ENCODE data around the gene TCTN3.
A peak's percentile ranks its signal among the peaks of the same experiment; 100 is the strongest.
"Not testable (repeated sequence)": the region's sequence is repeated elsewhere in the genome, so short reads cannot be mapped to it uniquely, and the experiment has no call there.

The TCTN3 gene

DNA sequence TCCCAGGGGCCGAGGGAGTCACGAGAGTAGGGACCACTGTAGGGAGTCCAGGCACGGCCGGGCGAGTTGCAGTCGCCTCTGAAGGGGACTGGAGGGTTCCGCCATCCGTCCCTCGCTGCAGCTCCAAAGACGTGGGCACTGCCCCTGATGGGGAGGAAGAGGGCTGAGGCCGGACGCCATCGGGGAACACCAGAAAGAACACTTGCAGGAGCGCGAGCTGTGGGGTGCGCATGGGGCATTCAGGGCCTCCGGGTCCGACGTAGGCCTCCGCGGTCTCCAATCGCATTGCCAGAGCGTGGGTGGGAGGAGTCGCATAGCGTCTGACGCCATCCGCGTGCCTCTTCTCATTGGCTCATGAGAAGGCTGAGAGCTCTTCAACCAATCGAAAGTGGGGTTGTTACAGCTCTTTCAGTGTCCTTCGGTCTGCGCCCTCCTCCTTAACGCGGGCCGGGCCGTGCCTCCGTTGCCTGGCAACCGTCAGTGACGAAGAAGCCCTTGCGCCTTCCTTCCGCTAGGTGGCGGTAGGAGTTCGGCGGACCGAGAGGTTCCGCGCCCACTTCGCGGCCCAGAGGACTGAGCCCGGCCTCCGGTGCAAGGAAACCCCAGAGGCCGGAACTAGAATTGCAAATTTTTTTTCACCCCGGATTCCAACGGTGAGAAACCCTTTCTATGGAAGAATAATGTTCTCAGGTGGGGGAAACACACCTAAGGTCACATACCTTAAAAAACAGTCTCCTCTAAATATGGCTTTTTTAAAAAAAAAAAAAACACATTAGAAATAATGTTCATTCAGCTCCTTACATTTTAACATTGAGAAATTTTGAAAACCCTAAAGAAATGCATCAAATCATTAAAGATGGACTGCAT is at the start of gene TCTN3:
Gene TCTN3 (minus strand): TSS at position 260 of the 867 bp plus-strand sequence. CDS start 28 bp downstream, at position 232.
- DNase-seq (ENCODE audit: low read depth): peak; percentile 91

- DNase-seq (ENCODE audit: low read depth): no peak
Observed at GRCh38 chr10:95742962-95743535, 49.3 kb upstream of the TCTN3 start.

DNA sequence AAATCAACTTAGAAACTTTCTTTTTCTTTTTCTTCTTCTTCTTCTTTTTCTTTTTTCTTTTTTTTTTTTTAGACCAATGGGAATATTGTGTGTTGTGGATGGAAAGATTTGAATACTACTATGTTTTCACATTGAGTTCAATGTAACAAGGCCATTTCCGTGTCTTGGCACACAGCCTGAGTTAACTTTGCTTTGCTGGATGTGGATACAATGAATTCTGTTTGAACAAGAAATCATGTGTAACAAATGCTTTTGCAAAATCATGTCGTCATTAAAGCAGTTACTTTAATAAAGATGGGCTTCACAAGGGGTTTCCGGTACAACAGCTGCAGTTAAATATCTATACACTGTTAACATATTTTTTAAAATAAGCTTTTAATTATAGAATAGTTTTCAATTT is 48.8 kb upstream of the TCTN3 start:
- DNase-seq (ENCODE audit: low read depth): no peak

- DNase-seq (ENCODE audit: low read depth): no peak
Observed at GRCh38 chr10:95741807-95742467, 48.2 kb upstream of the TCTN3 start.

- DNase-seq (ENCODE audit: low read depth): no peak
Observed at GRCh38 chr10:95739056-95739455, 45.3 kb upstream of the TCTN3 start.

DNA sequence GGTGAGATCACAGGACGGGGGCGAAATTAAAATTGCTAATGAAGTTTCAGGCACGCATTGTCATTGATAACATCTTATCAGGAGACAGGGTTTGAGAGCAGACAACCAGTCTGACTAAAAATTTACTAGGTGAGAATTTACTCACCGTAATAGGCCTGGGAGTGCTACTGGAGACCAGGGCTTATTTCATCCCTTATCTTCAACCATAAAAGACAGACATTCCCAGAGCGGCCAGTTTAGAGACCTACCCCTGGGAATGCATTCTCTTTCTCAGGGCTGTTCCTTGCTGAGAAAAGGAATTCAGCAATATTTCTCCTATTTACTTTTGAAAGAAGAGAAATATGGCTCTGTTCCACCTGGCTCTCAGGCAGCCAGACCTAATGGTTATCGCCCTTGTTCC is 39.2 kb upstream of the TCTN3 start:
- DNase-seq (ENCODE audit: low read depth): not testable (repeated sequence)

DNA sequence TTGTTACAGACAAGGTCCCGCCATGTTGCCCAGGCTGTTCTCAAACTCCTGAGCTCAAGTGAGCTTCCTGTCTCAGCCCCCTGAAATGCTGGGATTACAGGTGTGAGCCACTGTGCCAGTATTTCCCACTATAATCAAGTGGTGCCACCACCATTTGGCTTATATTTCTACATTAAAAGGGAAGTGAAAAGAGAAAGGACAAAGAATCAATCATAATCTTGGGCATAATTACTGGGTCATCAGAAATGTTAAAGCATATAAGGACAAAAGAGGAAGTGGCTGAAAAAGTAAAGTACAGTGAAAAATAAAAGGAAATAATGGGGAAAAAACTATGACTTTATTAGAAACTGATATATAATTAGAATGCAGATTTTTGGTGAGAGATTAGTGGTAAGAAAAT is 36.5 kb upstream of the TCTN3 start:
- no peak for DNase-seq (ENCODE audit: low read depth)

GRCh38 chr10:95729323-95730055 is 35.8 kb upstream of the TCTN3 start:
- no peak for DNase-seq (ENCODE audit: low read depth)

DNA sequence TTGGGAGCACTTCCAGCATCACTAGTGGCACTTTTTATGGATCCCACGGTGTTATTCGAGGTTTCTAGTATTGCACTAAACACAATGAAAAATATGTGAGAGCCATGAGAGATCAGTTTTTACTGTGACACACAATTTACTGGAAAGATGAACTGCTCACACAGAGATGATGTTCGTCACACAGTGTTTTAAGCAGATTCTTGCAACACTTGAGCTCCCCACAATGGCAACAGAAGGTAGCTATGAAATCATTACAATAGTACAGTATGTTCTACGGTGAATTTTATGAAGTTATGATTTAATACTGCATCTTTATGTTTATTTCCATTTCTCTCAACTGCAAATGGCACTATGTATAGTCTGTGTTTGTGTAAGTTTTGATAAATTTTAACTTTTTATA is 34.8 kb upstream of the TCTN3 start:
- DNase-seq (ENCODE audit: low read depth): no peak

DNA sequence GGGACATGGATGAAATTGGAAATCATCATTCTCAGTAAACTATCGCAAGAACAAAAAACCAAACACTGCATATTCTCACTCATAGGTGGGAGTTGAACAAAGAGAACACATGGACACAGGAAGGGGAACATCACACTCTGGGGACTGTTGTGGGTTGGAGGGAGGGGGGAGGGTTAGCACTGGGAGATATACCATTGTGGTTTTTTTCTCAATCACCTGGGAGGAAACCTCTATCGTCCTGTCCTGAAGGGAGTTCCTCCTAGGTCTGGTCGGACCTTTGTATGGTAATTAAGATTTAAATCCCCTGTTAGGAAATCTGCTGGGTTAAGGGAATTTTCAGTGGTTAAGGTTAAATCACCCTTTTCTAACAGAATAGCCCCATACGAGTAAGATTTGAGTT is 28.8 kb upstream of the TCTN3 start:
- DNase-seq (ENCODE audit: low read depth): not testable (repeated sequence)

DNA sequence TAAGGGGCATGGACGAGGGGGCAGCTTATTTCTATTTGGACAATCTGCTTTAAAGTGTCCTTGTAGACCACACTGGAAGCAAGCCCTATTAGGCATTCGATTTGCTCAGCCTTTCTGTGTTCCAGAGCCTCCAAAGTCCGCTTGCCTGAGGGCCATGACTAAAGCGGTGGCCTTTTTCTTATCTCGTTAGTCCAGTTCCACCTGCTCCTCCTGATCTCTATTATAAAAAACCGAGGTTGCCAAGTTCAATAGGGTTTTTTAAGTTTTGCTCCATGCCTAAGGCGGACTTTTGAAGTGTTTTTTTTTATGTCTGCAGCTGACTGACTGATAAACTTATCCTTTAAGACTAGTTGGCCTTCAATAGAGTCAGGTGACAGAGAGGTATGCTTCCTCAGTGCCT is 27.0 kb upstream of the TCTN3 start:
- not testable (repeated sequence) for DNase-seq (ENCODE audit: low read depth)

DNA sequence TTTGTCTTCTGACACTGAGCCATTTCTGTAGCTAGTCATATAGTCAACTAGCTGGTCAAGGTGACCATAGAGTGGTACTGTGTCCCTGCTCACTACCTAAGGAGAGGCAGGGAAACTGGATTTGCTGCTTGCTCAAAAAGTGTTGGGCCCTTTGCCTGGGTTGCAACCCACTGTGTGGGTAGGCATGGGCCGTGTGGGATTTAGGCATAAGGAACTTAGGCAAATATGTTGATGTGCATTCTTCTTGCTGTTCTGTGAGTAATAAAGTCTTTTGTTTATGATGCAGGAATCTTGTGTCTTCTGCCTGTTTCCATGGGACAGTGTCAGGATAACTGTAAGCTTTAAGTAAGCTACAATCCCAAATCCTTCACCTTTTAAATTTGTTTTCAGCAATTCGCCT is 23.1 kb upstream of the TCTN3 start:
- no peak for DNase-seq (ENCODE audit: low read depth)

GRCh38 chr10:95716466-95716865 is 22.7 kb upstream of the TCTN3 start:
- no peak for DNase-seq (ENCODE audit: low read depth)

GRCh38 chr10:95711492-95711891 is 17.8 kb upstream of the TCTN3 start:
- DNase-seq (ENCODE audit: low read depth): no peak

GRCh38 chr10:95706990-95707389 is 13.3 kb upstream of the TCTN3 start:
- DNase-seq (ENCODE audit: low read depth): no peak

GRCh38 chr10:95706573-95706972 is 12.8 kb upstream of the TCTN3 start:
- DNase-seq (ENCODE audit: low read depth): no peak

DNA sequence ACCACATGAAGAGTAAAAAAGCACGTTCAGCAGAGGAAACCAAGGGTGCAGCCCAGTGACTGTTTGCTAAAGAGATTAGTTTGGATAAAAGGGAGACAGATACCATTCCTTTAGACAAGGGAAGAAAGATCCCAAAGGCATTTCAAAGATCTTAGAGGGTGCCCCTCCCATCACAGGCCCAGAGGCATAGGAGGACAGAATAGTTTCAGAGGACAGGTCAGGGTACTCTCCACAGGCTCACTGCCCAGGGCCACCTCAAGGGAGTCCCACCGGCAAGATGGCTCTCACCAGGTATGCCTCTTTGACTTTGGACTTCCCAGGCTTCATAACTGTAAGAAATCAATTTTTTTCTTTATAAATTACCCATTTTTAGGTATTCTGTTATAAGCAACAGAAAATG is 4.7 kb upstream of the TCTN3 start:
- no peak for DNase-seq (ENCODE audit: low read depth)

DNA sequence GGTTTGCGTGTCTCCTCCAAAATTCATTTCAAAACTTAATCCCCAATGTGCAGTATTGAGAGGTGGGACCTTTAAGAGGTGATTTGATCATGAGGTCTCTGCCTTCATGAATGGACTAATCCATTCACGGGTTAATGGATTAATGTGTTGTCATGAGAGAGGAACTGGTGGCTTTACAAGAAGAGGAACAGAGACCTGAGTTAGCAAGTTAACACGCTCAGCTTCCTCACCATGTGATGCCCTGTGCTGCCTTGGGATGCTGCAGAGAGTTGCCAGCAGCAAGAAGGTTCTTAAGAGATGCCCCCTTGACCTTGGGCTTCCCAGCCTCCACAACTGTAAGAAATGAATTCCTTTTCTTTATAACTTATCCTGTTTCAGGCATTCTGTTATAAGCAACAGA is 3.7 kb upstream of the TCTN3 start:
- no peak for DNase-seq (ENCODE audit: low read depth)

DNA sequence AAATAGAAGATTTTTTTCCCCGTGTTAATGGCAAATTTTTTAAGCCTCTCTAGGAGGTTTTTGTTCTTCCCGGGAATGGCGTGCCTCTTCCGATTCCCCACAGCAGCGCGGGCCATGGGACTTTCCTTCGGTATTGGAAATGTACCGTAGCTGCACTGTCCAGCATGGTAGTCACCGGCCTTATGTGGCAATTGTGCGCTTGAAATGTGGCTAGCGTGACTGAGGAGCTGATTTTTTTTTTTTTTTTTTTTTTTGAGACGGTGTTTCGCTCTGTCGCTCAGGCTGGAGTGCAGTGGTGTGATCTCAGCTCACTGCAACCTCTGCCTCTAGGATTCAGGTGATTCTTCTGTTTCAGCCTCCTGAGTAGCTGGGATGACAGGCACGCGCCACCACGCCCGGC is 938 bp upstream of the TCTN3 start:
- DNase-seq (ENCODE audit: low read depth): no peak

DNA sequence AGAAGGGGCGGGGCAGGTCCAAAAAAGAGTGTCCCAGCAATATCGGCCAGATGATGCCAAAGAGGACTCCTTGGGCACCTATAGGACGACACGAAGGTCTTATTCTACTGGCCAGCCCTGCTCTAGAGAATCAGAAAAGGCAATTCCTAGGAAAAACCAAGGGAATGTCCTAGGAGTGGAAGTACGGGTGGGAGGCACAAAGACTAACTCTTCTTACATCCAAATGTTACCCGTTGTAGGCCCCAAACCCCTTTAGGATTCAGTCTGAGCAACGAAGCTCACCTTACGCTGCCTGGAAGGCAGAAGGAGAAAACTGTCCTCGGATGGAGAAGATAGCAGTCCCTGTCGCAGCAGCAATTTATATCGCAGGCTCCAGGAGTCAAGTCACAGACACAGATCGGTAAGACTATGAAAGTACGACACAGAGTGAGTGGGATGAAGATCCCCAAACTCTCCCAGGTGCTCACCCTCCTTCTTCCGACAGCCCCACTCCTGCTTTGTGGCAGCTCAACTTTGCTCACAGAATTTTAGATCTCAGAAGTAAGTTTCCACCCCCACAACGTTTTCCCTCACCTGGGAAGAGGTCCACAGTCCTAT is 558 bp downstream of the TCTN3 start:
- no peak for DNase-seq (ENCODE audit: low read depth)

- no peak for DNase-seq (ENCODE audit: low read depth)
Observed at GRCh38 chr10:95691281-95691680, 2.4 kb downstream of the TCTN3 start.

DNA sequence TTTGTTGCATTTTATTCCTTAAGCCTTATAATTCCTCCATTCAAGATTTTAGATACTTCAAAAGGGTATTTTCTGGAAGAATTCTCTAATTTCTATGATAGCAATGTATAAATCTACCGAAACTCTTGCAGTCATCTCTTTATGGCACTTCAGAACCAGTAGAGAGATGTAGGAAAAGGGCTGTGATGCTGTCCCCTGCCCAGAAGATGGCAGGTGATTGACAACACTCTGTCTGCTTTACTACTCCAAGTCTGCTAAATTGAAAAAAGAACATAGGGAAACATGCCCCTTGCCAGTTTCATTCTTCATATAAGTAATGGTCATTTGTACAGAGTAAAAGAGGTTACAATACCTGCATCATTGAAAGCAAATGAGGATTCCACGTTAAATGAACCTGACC is 5.1 kb downstream of the TCTN3 start:
- no peak for DNase-seq (ENCODE audit: low read depth)

Data from activated T-cell treated with anti-CD3 and anti-CD28 coated beads for 1 hour (primary cell).